ENCODE measurements around the gene LRRC8C.
A peak's percentile ranks its signal among the peaks of the same experiment; 100 is the strongest.

Gene LRRC8C

GRCh38 chr1:89711140-89711778, 78.3 kb downstream of the LRRC8C start:
- no peak overlapping the region for H3K4me3 ChIP-seq (ENCODE audit: low read depth, low read length)
- DNase-seq (ENCODE audit: low read depth, low spot score): no peak
- TF ChIP-seq CTCF (IDR thresholded peaks at IDR 0.05; ENCODE audit: low read depth, low read length): no peak
- in situ Hi-C loops (cut with HindIII; ENCODE audit: low sequenced_read_pairs): no loop called here

GRCh38 chr1:89712420-89712819, 79.5 kb downstream of the LRRC8C start:
- DNase-seq (ENCODE audit: low read depth, low spot score): no peak
- no peak overlapping the region for H3K4me3 ChIP-seq (ENCODE audit: low read depth, low read length)
- in situ Hi-C loops (cut with HindIII; ENCODE audit: low sequenced_read_pairs): no loop called here
- TF ChIP-seq CTCF (IDR thresholded peaks at IDR 0.05; ENCODE audit: low read depth, low read length): no peak

DNA sequence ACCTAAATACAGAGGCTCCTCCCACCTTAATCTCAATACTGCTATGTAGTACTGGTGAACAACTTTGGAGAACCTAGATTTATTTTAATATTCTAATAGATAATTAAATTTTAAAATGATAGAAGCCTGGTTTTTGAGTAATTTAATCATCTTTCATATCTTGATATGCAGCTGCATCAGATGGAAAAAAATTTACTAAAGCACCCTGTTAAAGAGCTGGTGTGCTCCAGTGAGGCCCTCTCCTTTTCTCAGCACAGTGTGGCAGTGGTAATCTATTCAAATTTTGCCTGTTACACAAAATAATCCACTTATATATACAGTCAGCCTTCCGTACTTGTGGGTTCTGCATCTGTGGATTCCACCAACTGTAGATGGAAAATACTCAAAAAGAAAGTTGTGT, 82.8 kb downstream of the LRRC8C start:
- in situ Hi-C loops (cut with HindIII; ENCODE audit: low sequenced_read_pairs): no loop called here
- no peak for DNase-seq (ENCODE audit: low read depth, low spot score)
- TF ChIP-seq CTCF (IDR thresholded peaks at IDR 0.05; ENCODE audit: low read depth, low read length): no peak
- no peak overlapping the region for H3K4me3 ChIP-seq (ENCODE audit: low read depth, low read length)

- H3K4me3 ChIP-seq (ENCODE audit: low read depth, low read length): no peak overlapping the region
- in situ Hi-C loops (cut with HindIII; ENCODE audit: low sequenced_read_pairs): no loop called here
- DNase-seq (ENCODE audit: low read depth, low spot score): no peak
- TF ChIP-seq CTCF (IDR thresholded peaks at IDR 0.05; ENCODE audit: low read depth, low read length): no peak
Measured at GRCh38 chr1:89719502-89720306, 86.8 kb downstream of the LRRC8C start.

GRCh38 chr1:89720839-89721238, 87.9 kb downstream of the LRRC8C start:
- no peak overlapping the region for H3K4me3 ChIP-seq (ENCODE audit: low read depth, low read length)

DNA sequence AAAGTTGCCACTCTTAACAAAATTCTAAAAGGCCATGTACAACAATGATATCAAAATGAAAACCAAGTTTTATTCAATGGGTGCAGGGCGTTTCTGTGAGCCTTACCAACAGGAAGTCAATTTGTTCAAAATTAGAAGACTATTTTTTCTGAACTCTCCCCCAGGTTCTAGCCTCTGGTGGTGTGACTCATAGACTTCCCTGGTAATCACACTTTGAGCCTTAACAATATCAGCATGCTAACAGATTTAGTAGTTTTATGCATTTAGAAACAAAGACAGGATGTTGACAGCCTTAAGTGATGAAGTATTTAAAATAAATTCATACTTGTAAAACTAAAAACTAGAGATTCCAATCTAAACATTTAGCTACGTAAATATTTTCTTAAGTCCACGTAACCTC, 88.4 kb downstream of the LRRC8C start:
- in situ Hi-C loops (cut with HindIII; ENCODE audit: low sequenced_read_pairs): no loop called here
- peak; percentile 50 for DNase-seq (ENCODE audit: low read depth, low spot score)
- TF ChIP-seq CTCF (IDR thresholded peaks at IDR 0.05; ENCODE audit: low read depth, low read length): no peak
- H3K4me3 ChIP-seq (ENCODE audit: low read depth, low read length): no peak overlapping the region

More at GRCh38 chr1:89720839-89721238, 87.9 kb downstream of the LRRC8C start:
- no peak for TF ChIP-seq CTCF (IDR thresholded peaks at IDR 0.05; ENCODE audit: low read depth, low read length)
- in situ Hi-C loops (cut with HindIII; ENCODE audit: low sequenced_read_pairs): no loop called here
- DNase-seq (ENCODE audit: low read depth, low spot score): no peak
